Bronchial epithelial cell (primary cell): Measurements from ENCODE around the gene ATOH1. TPM values are rescaled to one million over a fixed set of nuclear protein-coding genes. Genes with fewer than 3 reads are reported as not detected.

Source experiments
- DNase-seq: peaks from one replicate; pipeline ENCODE4 v3.0.0-alpha.2; 2010; ENCODE audit warnings: low read depth
- FAIRE-seq: peaks from 2 replicates; lab custom pipeline; 2011; peaks lifted over from hg19 to GRCh38; lab: Jason Lieb, UNC
- H3K27me3 ChIP-seq: 2 replicates; pipeline ENCODE4 v1.5.1; 2011; ENCODE audit warnings: low read length; ENCODE audit not compliant: control insufficient read depth, insufficient read depth
- H3K36me3 ChIP-seq: 2 replicates; pipeline ENCODE4 v1.5.1; 2011; ENCODE audit warnings: low read length; ENCODE audit not compliant: control insufficient read depth, insufficient read depth
- H3K4me3 ChIP-seq: 2 replicates; pipeline ENCODE4 v1.5.1; 2011; ENCODE audit warnings: mild to moderate bottlenecking, low read depth, low read length, control low read depth
- total RNA-seq: library from RNA; depleted of rRNA; stranded (reverse); fragments of >200 nt; gene quantifications from 2 replicates; pipeline ENCODE4 v1.2.1, GENCODE V29; 2014
- TF ChIP-seq, protein P1 (sequence below): IDR thresholded peaks from 2 replicates; pipeline ENCODE4 v1.5.1; 2011; ENCODE audit warnings: mild to moderate bottlenecking, moderate library complexity, low read length, control low read depth, inconsistent platforms; ENCODE audit not compliant: insufficient read depth, severe bottlenecking

Gene ATOH1, protein sequence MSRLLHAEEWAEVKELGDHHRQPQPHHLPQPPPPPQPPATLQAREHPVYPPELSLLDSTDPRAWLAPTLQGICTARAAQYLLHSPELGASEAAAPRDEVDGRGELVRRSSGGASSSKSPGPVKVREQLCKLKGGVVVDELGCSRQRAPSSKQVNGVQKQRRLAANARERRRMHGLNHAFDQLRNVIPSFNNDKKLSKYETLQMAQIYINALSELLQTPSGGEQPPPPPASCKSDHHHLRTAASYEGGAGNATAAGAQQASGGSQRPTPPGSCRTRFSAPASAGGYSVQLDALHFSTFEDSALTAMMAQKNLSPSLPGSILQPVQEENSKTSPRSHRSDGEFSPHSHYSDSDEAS
- not detected in 2 replicates for total RNA-seq

DNA sequence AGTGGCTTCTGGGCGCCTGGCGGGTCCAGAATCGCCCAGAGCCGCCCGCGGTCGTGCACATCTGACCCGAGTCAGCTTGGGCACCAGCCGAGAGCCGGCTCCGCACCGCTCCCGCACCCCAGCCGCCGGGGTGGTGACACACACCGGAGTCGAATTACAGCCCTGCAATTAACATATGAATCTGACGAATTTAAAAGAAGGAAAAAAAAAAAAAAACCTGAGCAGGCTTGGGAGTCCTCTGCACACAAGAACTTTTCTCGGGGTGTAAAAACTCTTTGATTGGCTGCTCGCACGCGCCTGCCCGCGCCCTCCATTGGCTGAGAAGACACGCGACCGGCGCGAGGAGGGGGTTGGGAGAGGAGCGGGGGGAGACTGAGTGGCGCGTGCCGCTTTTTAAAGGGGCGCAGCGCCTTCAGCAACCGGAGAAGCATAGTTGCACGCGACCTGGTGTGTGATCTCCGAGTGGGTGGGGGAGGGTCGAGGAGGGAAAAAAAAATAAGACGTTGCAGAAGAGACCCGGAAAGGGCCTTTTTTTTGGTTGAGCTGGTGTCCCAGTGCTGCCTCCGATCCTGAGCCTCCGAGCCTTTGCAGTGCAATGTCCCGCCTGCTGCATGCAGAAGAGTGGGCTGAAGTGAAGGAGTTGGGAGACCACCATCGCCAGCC lies at the start of gene ATOH1:
ATOH1 (plus strand) TSS at position 422 of the 663 bp plus-strand sequence; CDS start at position 596, 174 bp downstream.
- TF ChIP-seq, protein P1, sequence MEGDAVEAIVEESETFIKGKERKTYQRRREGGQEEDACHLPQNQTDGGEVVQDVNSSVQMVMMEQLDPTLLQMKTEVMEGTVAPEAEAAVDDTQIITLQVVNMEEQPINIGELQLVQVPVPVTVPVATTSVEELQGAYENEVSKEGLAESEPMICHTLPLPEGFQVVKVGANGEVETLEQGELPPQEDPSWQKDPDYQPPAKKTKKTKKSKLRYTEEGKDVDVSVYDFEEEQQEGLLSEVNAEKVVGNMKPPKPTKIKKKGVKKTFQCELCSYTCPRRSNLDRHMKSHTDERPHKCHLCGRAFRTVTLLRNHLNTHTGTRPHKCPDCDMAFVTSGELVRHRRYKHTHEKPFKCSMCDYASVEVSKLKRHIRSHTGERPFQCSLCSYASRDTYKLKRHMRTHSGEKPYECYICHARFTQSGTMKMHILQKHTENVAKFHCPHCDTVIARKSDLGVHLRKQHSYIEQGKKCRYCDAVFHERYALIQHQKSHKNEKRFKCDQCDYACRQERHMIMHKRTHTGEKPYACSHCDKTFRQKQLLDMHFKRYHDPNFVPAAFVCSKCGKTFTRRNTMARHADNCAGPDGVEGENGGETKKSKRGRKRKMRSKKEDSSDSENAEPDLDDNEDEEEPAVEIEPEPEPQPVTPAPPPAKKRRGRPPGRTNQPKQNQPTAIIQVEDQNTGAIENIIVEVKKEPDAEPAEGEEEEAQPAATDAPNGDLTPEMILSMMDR = no peak
- no peak within 1 kb of the TSS for H3K4me3 ChIP-seq
- DNase-seq (peak; percentile 44), FAIRE-seq (no peak)
- no peaks in the 10 kb centered on the region for H3K36me3 ChIP-seq
- H3K27me3 ChIP-seq = peaks cover 28% of the 10 kb centered on the region

- Histone ChIP-seq H3K27me3 (no peaks in the 10 kb centered on the region), H3K36me3 (no peaks in the 10 kb centered on the region), H3K4me3 (no peak overlapping the region)
- FAIRE-seq (no peak), DNase-seq (no peak)
- TF ChIP-seq, protein P1 = no peak
These were observed 49.3 kb upstream of the ATOH1 start for GRCh38 chr4:93779228-93779627.

GRCh38 chr4:93780080-93780479 lies 48.5 kb upstream of the ATOH1 start:
- no peaks in the 10 kb centered on the region for H3K36me3 ChIP-seq
- TF ChIP-seq, protein P1 = no peak
- H3K27me3 ChIP-seq = no peaks in the 10 kb centered on the region
- H3K4me3 ChIP-seq = no peak overlapping the region
- DNase-seq (no peak), FAIRE-seq (peak; percentile 55)

DNA sequence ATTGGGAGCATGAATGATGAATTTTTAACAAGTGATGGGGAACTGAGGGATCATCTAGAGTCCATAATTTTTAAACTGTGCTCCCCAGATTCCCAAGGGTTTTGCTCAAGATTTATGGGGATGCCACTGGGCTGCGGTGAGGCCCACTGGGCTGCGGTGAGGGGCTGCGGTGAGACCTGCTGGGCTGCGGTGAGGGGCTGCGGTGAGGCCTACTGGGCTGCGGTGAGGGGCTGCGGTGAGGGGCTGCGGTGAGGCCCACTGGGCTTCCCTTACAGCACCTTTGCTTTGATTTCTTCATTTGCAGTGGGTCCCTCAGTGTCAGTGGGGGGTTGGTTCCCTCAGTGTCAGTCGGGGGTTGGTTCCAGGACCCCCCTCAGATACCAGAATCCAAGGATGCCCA lies 47.4 kb upstream of the ATOH1 start:
- FAIRE-seq = no peak

DNA sequence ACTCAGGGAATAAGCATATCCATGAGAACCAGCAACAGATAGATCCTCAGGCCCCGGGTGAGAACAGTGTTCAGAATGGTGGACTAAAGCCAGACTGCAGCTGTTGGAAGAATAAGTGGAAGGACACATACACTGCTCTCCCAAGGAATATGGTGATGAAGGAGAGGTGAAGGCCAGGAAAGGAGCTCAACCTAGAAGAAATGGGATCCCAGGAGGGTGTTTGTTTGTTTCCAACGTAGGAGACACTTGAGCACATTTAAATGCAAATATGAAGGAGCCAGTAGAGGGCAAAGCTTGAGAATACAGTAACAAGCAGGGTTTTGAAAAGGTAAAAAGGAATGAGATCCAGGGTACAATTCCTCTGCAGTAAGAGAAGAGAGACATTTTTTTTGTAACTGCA lies 42.4 kb upstream of the ATOH1 start:
- FAIRE-seq (no peak), DNase-seq (no peak)
- Histone ChIP-seq H3K36me3 (no peaks in the 10 kb centered on the region), H3K4me3 (no peak overlapping the region), H3K27me3 (no peaks in the 10 kb centered on the region)
- TF ChIP-seq, protein P1 = no peak

More for the DNA sequence above, 47.4 kb upstream of the ATOH1 start:
- no peak for DNase-seq
- TF ChIP-seq, protein P1 = no peak
- no peaks in the 10 kb centered on the region for H3K27me3 ChIP-seq
- no peak overlapping the region for H3K4me3 ChIP-seq
- no peaks in the 10 kb centered on the region for H3K36me3 ChIP-seq
